ENCODE measurements around the gene COL16A1. TPM values are rescaled to one million over a fixed set of nuclear protein-coding genes. Genes with fewer than 3 reads are reported as not detected.

The COL16A1 gene
- total and polyA plus RNA-seq, 2 of the 13 experiments (the other 11 are each of a cell fraction or from before 2014, with no cell fraction given): 4.3 to 12.2 TPM

GRCh38 chr1:31643976-31644559, 59.7 kb downstream of the COL16A1 start (continued):
- TF ChIP-seq BORCS8-MEF2B (CRISPR knock-in tag; IDR thresholded peaks at IDR 0.05) (no peak), SOX5 (CRISPR knock-in tag; IDR thresholded peaks at IDR 0.05; ENCODE audit: borderline replicate concordance) (no peak; the same call in 1 of the 2 replicates), NFE2L2 (IDR thresholded peaks at IDR 0.05; ENCODE audit: low read length) (no peak), ZBED4 (CRISPR knock-in tag; IDR thresholded peaks at IDR 0.05; ENCODE audit: borderline replicate concordance) (0 out of 2 replicates have a peak, but pooled peaks have one; percentile 28), GATA4 (IDR thresholded peaks at IDR 0.05; ENCODE audit: borderline replicate concordance, low read depth) (no peak), ZNF567 (CRISPR knock-in tag; IDR thresholded peaks at IDR 0.05; ENCODE audit: borderline replicate concordance) (0 out of 2 replicates have a peak, but pooled peaks have one; percentile 21), ATF5 (CRISPR knock-in tag; IDR thresholded peaks at IDR 0.05; ENCODE audit: low read depth) (no peak), NR0B2 (CRISPR knock-in tag; IDR thresholded peaks at IDR 0.05) (0 out of 2 replicates have a peak, but pooled peaks have one; percentile 78), CC2D1A (CRISPR knock-in tag; IDR thresholded peaks at IDR 0.05) (no peak), ZNF337 (CRISPR knock-in tag; IDR thresholded peaks at IDR 0.05; ENCODE audit: borderline replicate concordance, low read depth) (no peak), PATZ1 (CRISPR knock-in tag; IDR thresholded peaks at IDR 0.05) (no peak), MNT (IDR thresholded peaks at IDR 0.05) (no peak), SCMH1 (CRISPR knock-in tag; IDR thresholded peaks at IDR 0.05; ENCODE audit: borderline replicate concordance) (no peak), ZNF780A (CRISPR knock-in tag; IDR thresholded peaks at IDR 0.05) (no peak), HCFC1 (IDR thresholded peaks at IDR 0.05; ENCODE audit: low read depth, low read length) (no peak), ZNF720 (CRISPR knock-in tag; IDR thresholded peaks at IDR 0.05) (no peak), MED1 (CRISPR knock-in tag; IDR thresholded peaks at IDR 0.05) (no peak), MTERF4 (CRISPR knock-in tag; IDR thresholded peaks at IDR 0.05) (no peak), NFATC3 (CRISPR knock-in tag; IDR thresholded peaks at IDR 0.05) (no peak), FOXA3 (CRISPR knock-in tag; IDR thresholded peaks at IDR 0.05) (no peak), ISX (CRISPR knock-in tag; conservative IDR thresholded peaks at IDR 0.05) (0 out of 2 replicates have a peak, but pooled peaks have one; percentile 10)
